Measurements from ENCODE around the gene MRPL2.
"Not testable (repeated sequence)": the region's sequence is repeated elsewhere in the genome, so short reads cannot be mapped to it uniquely, and the experiment has no call there.

The MRPL2 gene

GRCh38 chr6:43055966-43056365, 3.3 kb downstream of the MRPL2 start:
- no peak for DNase-seq (ENCODE audit: low read depth in 1 of 2, low spot score in 1 of 2)
- in situ Hi-C loops (cut with HindIII; ENCODE audit: low pct_unique_long_range_greater_than_20kb, low sequenced_read_pairs), result no loop called here
- TF ChIP-seq JUND (IDR thresholded peaks at IDR 0.05; ENCODE audit: low read depth), result no peak

- no peak for DNase-seq (ENCODE audit: low read depth in 1 of 2, low spot score in 1 of 2)
- TF ChIP-seq JUND (IDR thresholded peaks at IDR 0.05; ENCODE audit: low read depth), result no peak
- in situ Hi-C loops (cut with HindIII; ENCODE audit: low pct_unique_long_range_greater_than_20kb, low sequenced_read_pairs), result no loop called here
Observed at GRCh38 chr6:43054206-43054943, 4.9 kb downstream of the MRPL2 start.

- in situ Hi-C loops (cut with HindIII; ENCODE audit: low pct_unique_long_range_greater_than_20kb, low sequenced_read_pairs), result no loop called here
- no peak for TF ChIP-seq JUND (IDR thresholded peaks at IDR 0.05; ENCODE audit: low read depth)
- DNase-seq (ENCODE audit: low read depth in 1 of 2, low spot score in 1 of 2), result peak; percentile 96 to 98
Observed at GRCh38 chr6:43053545-43054205, 5.6 kb downstream of the MRPL2 start, which contains the start of gene CUL7. Gene CUL7, minus strand, starts transcription at chr6:43053851. Its CDS starts 1,063 bp downstream, at chr6:43052788.

- no peak for TF ChIP-seq JUND (IDR thresholded peaks at IDR 0.05; ENCODE audit: low read depth)
- peak in 1 of 2 experiments; percentile 29 for DNase-seq (ENCODE audit: low read depth in 1 of 2, low spot score in 1 of 2)
- in situ Hi-C loops (cut with HindIII; ENCODE audit: low pct_unique_long_range_greater_than_20kb, low sequenced_read_pairs), result no loop called here
Observed at GRCh38 chr6:43052842-43053544, 6.2 kb downstream of the MRPL2 start.

GRCh38 chr6:43052225-43052841, 6.9 kb downstream of the MRPL2 start:
- in situ Hi-C loops (cut with HindIII; ENCODE audit: low pct_unique_long_range_greater_than_20kb, low sequenced_read_pairs), result no loop called here
- DNase-seq (ENCODE audit: low read depth in 1 of 2, low spot score in 1 of 2), result no peak
- TF ChIP-seq JUND (IDR thresholded peaks at IDR 0.05; ENCODE audit: low read depth), result no peak

GRCh38 chr6:43050981-43051380, 8.3 kb downstream of the MRPL2 start:
- in situ Hi-C loops (cut with HindIII; ENCODE audit: low pct_unique_long_range_greater_than_20kb, low sequenced_read_pairs), result no loop called here
- no peak for DNase-seq (ENCODE audit: low read depth in 1 of 2, low spot score in 1 of 2)
- TF ChIP-seq JUND (IDR thresholded peaks at IDR 0.05; ENCODE audit: low read depth), result no peak

GRCh38 chr6:43047998-43048397, 11.2 kb downstream of the MRPL2 start:
- TF ChIP-seq JUND (IDR thresholded peaks at IDR 0.05; ENCODE audit: low read depth), result no peak
- in situ Hi-C loops (cut with HindIII; ENCODE audit: low pct_unique_long_range_greater_than_20kb, low sequenced_read_pairs), result no loop called here
- DNase-seq (ENCODE audit: low read depth in 1 of 2, low spot score in 1 of 2), result no peak

GRCh38 chr6:43045371-43045930, 13.8 kb downstream of the MRPL2 start:
- in situ Hi-C loops (cut with HindIII; ENCODE audit: low pct_unique_long_range_greater_than_20kb, low sequenced_read_pairs), result no loop called here
- TF ChIP-seq JUND (IDR thresholded peaks at IDR 0.05; ENCODE audit: low read depth), result no peak
- no peak for DNase-seq (ENCODE audit: low read depth in 1 of 2, low spot score in 1 of 2)

- in situ Hi-C loops (cut with HindIII; ENCODE audit: low pct_unique_long_range_greater_than_20kb, low sequenced_read_pairs), result no loop called here
- no peak for TF ChIP-seq JUND (IDR thresholded peaks at IDR 0.05; ENCODE audit: low read depth)
- DNase-seq (ENCODE audit: low read depth in 1 of 2, low spot score in 1 of 2), result no peak
Observed at GRCh38 chr6:43043310-43043709, 15.9 kb downstream of the MRPL2 start.

GRCh38 chr6:43041475-43041874, 17.8 kb downstream of the MRPL2 start:
- in situ Hi-C loops (cut with HindIII; ENCODE audit: low pct_unique_long_range_greater_than_20kb, low sequenced_read_pairs), result not testable (repeated sequence)

GRCh38 chr6:43040542-43041257, 18.5 kb downstream of the MRPL2 start:
- in situ Hi-C loops (cut with HindIII; ENCODE audit: low pct_unique_long_range_greater_than_20kb, low sequenced_read_pairs), result no loop called here
- no peak for TF ChIP-seq JUND (IDR thresholded peaks at IDR 0.05; ENCODE audit: low read depth)
- DNase-seq (ENCODE audit: low read depth in 1 of 2, low spot score in 1 of 2), result no peak

More at GRCh38 chr6:43041475-43041874, 17.8 kb downstream of the MRPL2 start:
- not testable (repeated sequence) for DNase-seq (ENCODE audit: low read depth in 1 of 2, low spot score in 1 of 2)

GRCh38 chr6:43038727-43039126, 20.5 kb downstream of the MRPL2 start:
- DNase-seq (ENCODE audit: low read depth in 1 of 2, low spot score in 1 of 2), result no peak
- in situ Hi-C loops (cut with HindIII; ENCODE audit: low pct_unique_long_range_greater_than_20kb, low sequenced_read_pairs), result no loop called here
- TF ChIP-seq JUND (IDR thresholded peaks at IDR 0.05; ENCODE audit: low read depth), result no peak

All from T47D (cell line).